ENCODE data around the gene KLHL13. TPM values are rescaled to one million over a fixed set of nuclear protein-coding genes. Genes with fewer than 3 reads are reported as not detected.
"Not testable (repeated sequence)": the region's sequence is repeated elsewhere in the genome, so short reads cannot be mapped to it uniquely, and the experiment has no call there.

Gene KLHL13, protein sequence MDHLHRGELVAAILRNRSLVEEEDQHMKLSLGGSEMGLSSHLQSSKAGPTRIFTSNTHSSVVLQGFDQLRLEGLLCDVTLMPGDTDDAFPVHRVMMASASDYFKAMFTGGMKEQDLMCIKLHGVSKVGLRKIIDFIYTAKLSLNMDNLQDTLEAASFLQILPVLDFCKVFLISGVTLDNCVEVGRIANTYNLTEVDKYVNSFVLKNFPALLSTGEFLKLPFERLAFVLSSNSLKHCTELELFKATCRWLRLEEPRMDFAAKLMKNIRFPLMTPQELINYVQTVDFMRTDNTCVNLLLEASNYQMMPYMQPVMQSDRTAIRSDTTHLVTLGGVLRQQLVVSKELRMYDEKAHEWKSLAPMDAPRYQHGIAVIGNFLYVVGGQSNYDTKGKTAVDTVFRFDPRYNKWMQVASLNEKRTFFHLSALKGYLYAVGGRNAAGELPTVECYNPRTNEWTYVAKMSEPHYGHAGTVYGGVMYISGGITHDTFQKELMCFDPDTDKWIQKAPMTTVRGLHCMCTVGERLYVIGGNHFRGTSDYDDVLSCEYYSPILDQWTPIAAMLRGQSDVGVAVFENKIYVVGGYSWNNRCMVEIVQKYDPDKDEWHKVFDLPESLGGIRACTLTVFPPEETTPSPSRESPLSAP
- 2.7 and 5.3 TPM in 2 replicates for total RNA-seq (2014; rRNA removed; shearing (Covaris generic))
- 2.4 and 3.1 TPM in 2 replicates for polyA plus RNA-seq (2014; cell fraction: nucleus; rRNA removed)

DNA sequence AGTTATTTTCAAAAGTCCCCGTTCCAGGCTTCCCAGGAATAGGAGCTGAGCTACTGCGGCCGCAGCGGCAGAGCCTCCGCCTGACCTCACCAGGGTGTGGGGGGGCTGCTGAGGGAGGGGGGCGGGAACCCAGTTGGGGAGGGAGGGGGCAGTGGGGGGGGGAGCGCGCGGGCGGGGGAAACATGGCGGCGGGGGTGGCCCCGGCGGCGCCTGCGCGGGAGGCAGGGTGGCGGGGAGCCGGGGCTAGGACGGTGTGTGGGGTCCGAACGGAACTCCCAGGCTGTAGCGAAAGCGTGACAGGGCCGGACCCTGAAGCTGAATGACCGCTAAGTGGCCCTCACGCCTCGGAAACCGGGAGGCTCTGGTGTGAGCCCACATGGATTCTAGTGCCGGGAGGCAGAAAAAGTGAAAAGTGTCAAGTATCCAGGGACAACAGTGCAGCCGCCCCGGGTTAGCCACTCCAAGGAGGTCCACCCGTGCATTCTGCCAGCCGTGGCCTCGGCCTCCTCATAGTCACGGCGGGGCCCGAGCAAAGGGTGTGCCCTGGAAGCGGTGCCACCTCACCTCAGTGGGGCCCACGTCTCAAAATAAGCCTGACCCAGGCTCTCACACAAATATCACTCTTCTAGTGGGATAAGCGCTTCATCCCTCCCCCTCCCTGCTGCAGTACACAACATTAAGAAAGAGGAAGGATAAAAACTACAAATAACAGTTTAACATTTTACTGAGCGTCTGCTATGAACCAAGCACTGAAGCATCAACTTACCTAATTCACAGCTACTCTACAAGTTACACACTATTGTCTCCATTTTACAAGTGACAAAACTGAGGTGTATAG lies at the start of gene KLHL13:
Gene KLHL13 (minus strand): TSS at position 98 of the 838 bp plus-strand sequence. CDS start 88,337 bp downstream, outside the sequence.
- DNase-seq (ENCODE audit: extremely low read depth, low read depth) = peak; percentile 14

DNA sequence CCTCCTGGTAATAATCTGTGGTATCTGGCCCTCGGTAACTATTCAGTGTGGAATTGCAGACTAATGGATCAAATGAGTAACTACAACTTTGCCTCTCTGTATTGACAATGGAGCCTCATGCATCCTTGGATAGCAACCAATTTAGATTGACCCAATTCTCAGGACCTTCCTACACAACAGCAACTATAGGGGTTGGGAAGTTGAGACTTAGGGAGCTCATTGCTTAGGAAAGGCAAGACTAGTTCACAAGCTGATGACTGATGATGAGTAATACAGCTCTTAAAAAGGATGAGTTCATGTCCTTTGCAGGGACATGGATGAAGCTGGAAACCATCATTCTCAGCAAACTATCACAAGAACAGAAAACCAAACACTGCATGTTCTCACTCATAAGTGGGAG lies 47.5 kb upstream of the KLHL13 start:
- DNase-seq (ENCODE audit: extremely low read depth, low read depth) = no peak

DNA sequence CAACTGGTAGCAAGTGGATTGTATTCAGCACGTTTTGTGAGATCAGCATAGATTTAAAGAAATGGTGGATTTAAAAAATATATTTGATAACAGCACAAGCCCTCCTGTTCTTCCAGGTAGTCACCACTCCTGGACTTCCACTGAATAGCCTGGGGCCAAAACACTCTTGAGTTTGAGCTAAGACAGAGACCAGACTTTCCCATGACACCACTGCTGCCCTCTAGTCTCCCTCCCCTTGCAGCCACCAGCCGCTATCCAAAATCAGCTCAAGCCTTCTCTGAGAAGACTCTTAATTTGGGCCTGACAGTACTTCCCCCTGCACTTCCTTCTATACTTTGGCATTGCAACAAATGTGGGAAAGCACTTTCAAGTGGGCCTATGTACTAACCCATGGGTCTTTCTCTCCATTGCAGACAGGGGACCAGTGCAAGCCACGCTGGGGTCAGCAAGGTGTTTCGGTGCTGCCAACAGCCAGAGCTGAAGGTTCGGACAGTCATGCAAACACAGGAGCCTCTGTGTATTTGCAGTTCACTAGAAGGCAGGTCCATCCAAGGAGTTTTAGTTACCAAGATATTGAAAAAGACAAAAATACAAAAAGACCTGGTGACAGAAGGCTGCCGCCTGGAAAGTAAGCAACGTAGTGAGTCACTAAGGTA lies 40.5 kb upstream of the KLHL13 start:
- DNase-seq (ENCODE audit: extremely low read depth, low read depth) = no peak

DNA sequence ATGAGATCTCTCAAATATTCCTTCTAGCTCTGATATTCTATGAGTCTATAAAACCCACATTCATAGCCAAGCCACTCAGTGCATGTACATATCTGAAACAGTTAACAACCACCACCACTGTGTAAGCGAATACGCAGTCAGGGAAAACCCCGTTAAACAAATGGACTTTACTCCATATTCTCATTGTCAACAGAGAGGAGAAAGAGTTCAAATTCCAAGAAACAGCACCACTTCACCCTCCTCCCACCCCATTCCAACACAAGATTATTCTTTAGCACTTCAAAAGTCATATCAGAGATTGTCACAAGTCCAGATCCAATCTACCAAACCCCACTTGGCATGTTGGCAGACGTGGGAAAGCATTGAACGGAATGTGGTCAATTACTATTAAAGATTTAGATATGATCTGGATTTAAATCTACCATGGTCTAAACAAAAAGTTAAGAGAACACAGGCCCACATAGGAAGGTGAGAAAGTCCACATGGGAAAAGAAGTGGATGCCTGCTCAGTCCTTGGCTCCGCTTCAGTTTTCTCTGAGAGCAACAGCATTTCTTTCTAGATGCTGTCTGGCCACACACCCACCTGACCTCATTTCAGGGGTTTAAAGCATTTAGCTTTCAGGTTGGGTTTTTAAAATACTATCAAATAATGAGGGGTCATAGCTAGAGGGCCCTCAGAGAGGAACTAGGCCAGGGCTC lies 39.8 kb upstream of the KLHL13 start:
- DNase-seq (ENCODE audit: extremely low read depth, low read depth) = no peak

DNA sequence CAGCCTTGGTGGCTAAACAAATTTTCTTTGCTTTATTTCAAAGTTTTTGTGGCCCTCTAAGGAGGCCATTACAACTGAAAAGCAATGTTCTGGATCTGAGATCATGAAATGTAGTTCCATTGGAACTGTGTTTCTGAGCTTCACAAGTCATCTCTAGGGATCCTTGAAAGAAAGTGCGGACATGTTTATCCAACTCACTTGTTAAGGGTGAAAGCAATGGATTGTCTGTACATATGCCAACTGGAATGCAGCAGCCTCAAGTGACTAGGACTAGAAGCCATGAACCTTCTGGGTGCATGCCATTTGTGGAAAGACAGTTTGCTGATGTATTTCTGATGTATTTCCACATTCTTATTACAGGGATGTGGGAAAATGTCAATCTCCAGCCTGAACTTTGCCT lies 36.7 kb upstream of the KLHL13 start:
- no peak for DNase-seq (ENCODE audit: extremely low read depth, low read depth)

DNA sequence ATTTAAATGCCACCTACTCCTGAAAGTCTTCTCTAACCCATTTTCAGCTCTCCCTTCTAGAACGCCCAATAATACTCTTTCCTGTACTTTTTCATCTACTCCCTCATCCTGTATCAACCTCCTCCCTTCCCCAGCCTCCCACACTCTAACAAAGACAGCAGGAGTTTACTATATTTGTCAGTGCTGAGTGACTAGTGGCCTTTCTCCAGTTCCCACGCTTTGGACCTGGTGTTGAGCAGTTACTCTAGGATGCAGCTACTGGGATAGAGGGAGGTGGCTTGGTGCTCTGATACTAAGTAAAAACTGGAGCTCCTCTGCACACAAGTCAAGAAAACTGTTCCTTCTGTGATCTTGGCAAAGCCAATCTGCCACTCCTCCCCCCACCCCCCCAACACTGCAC lies 36.1 kb upstream of the KLHL13 start:
- DNase-seq (ENCODE audit: extremely low read depth, low read depth) = no peak

DNA sequence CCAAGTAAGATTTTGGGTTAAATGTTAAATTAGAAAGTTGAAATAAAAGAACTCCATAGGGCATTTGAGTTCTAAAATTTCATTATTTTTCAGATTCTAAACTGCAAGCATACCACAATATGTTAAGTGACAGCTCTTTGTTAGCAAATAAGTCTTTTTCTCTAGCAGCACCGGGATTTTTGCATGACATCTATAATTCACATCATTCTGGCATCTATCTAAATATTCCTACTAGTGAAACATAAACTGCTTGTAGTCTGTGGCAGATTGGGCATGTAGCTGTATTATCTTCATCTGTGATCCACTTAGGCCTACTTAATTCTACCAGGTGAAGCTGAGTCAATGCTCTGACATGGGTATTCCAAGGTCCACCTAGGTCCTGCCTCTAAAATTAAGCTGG lies 32.1 kb upstream of the KLHL13 start:
- DNase-seq (ENCODE audit: extremely low read depth, low read depth) = no peak

DNA sequence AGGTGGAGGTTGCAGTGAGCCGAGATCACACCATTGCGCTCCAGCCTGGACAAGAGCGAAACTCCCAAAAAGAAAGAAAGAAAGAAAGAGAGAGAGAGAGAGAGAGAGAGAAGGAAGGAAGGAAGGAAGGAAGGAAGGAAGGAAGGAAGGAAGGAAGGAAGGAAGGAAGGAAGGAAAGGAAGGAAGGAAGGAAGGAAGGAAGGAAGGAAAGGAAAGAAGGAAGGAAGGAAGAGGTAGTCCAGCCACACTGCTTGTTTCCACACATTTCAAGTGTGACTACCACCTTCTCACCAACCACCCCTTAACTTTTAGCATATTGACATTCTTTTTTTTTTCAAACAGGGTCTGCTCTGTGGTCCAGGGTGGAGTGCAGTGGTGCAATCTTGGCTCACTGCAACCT lies 31.2 kb upstream of the KLHL13 start:
- DNase-seq (ENCODE audit: extremely low read depth, low read depth) = not testable (repeated sequence)

DNA sequence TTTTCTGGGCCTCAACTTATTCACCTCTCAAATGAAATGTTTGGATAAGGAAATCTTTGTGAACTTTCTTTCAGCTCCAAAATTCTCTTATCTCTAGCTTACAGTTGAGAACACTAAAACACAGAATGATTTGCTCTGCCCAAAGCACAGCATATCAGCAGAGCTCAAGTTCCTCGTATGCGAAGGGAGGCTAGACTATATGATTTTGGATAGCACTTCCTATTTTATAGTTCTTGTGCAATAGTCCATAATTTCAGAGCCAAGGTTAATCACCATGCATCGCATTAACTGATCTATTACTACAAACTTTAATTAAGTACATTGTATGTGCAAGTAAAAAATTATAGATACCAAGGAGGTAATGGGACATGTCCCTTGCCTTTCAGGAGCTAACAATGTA lies 27.0 kb upstream of the KLHL13 start:
- no peak for DNase-seq (ENCODE audit: extremely low read depth, low read depth)

DNA sequence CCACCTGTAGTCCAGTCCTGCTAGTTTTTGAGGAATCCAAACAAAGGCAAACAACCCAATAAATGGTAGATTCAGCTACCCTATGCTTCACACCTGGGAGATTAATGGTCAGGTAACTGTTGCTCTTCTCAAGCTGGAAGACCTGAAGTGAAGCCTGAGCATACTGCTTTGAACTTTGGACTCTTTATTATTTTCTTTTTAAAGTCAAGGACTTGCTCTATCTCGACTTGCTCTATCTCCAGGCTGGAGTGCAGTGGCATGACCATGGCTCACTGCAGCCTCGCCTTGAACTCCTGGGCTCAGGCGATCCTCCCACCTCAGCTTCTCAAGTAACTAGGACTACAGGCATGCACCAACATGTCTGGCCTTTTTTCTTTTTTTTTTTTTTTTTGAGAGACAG lies 14.7 kb upstream of the KLHL13 start:
- no peak for DNase-seq (ENCODE audit: extremely low read depth, low read depth)

DNA sequence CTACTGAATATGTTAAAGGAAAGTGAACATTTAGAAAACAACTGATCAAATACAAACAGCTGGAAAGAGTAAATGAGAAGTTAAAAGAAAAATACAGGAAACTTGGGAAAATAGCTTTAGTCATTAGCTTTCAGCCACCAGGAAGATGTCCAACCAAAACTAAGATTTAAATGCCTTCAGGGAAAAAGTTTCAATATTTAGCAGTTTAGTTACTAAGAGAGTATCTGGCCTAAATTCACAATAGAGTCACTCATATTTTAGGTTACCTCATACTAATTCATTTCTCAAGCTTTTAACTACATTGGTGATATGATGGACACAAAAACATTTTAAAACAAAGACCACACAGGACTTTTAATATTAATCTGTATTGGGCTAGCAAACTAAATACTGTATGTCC lies 13.1 kb upstream of the KLHL13 start:
- DNase-seq (ENCODE audit: extremely low read depth, low read depth) = no peak

DNA sequence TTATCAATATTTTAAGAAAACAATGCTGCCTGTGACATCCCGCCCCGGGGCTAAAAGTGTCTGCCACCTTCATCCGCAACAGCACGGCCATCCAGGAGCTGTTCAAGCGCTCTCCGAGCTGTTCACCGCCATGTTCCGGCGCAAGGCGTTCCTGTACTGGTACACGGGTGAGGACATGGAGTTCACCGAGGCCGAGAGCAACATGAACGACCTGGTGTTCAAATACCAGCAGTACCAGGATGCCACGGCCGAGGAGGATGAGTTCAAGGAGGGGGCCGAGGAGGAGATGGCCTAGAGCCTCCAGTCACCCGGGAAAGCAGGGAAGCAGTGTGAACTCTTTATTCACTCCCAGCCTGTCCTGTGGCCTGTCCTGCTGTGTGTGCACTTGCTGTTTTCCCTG lies 12.1 kb upstream of the KLHL13 start:
- DNase-seq (ENCODE audit: extremely low read depth, low read depth) = no peak

DNA sequence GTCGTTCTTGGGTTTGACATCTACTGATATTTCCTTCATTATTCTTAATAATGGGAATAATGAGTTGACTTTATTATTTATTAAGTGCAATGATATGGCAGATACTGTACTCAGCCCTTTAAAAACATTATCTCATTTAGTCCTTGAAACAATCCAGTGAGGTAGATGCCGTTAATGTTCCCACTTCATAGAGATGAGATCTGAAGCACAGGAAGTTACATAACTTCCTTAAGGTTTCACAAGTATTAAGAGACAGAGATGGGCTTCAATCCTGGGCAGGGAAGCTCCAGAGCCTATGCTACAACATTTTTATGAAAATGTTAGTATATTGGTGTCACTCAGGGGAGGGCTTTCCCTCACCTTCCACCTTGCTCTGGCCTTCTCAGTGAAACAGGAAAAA lies 9.7 kb upstream of the KLHL13 start:
- no peak for DNase-seq (ENCODE audit: extremely low read depth, low read depth)

DNA sequence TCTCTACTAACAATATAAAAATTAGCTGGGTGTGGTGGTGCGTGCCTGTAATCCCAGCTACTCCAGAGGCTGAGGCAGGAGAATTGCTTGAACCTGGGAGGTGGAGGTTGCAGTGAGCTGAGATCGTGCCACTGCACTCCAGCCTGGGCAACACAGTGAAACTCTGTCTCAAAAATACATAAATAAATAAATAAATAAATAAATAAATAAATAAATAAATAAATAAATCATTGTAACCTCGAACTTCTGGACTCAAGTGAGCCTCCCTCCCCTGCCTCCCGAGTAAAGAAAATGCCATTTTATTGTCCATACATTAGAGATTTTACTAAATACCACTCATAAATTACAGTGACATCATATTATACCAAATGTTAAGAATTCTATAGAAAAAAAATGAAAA lies 7.6 kb upstream of the KLHL13 start:
- DNase-seq (ENCODE audit: extremely low read depth, low read depth) = not testable (repeated sequence)

DNA sequence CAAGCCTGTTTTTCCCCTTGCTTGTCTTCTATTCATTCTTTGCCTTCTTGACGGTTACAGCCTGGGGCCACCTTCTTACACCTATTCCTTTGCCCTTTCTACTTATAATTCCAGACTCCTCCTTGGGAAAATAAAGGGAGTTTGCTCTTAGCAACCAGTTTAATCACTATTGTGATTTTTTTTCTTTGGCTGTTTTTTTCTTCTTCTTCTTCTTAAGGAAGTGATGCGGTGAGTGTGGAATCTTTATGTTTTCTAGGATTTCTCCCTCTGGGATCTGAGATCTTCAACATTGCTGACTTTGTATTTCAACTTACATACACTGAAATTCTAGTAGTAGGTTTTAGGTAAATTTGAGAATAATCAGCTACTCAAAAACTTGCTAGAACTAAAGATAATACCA lies 1.1 kb upstream of the KLHL13 start:
- no peak for DNase-seq (ENCODE audit: extremely low read depth, low read depth)

DNA sequence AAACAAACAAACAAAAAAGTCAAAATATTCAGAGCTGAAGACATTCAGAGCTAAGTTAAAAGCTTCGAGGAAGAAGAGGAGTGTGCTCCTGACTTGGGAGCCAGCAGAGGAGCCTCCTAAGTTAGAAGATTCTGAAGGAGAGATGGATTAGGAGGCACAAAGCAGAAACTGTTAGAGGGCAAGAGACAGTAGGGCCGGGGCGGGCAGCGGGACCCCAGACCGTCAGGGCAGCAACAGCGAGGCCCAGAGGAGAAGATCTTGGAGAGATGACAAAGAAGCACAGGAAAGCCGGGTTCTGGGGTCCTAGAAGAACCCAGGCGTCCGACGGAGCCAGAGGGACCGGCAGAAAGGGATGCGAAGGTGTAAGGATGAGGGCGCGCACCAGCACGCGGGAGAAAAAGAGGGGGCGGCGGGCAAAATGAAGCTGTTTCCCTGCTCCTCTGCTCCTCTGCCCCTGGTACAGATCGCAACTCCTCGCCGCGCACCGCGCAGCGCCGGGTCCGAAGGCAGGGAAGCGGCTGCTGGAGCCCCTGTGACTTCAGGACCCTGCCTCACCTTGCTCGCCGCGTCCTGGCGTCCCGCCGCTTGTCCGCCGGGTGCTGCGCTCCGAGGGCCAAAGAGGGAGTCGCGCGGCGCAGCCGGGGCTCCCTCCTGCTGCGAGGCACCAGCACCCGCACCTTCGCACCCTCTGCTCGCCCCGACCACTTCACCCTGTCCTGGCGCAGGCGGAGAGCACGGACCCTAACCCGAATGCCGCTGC lies 477 bp downstream of the KLHL13 start:
- DNase-seq (ENCODE audit: extremely low read depth, low read depth) = peak; percentile 6

DNA sequence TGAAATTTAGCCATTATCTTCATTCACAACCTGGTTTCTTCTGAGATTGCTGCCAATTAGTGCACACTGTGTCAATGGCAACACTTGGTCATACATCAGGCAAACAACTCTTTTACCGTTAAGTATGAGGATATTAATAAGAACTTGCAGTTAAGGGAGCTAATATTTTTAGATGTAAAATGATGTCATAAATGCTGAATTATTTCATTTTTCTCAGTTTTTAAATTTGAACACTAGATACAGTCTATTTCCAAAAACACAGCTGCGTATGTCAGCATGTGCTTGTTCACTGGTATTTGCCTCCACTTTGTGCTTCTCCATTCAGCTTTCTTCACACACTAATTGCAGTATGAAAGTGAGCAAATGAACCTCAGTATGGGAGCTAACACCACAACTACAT lies 1.6 kb downstream of the KLHL13 start:
- no peak for DNase-seq (ENCODE audit: extremely low read depth, low read depth)

DNA sequence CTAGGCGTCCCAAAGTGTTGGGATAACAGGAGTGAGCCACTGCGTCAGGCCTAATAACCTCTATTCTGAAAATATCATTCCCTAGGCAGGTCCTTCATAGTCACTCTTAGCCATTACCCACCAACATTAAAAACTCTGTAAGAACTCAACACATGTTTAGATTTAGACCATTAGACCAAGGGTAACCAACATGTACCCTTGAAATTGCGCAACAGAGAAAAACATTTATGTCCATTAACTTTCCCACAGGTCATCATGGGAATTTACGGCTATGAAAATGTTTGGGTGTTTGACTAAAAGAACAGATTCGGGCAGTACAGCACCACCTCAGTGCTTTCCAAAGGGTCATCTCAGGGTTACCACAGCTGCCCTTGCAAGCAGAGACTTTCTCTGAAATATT lies 7.5 kb downstream of the KLHL13 start:
- DNase-seq (ENCODE audit: extremely low read depth, low read depth) = no peak

DNA sequence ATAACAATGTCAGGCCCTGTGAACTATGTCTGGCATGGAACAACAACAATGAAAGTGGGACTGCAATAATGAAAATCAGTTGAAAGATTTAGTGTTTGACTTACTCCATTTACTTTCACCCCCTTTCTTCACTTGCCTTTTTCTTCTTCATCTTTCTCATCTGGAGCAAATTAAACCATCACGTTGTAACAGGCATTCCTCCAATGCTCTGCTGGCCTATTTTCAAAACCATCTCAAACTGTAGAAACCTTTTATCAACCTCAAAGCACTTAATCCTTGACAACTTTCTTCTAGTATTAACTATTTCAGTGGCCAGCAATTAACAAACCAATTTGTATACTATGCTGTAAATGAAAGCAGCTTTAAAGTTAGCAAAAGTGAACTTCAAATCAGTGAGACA lies 8.3 kb downstream of the KLHL13 start:
- no peak for DNase-seq (ENCODE audit: extremely low read depth, low read depth)

Measured in NCI-H460 (cell line).